HT-29 (cell line): Measurements from ENCODE around the gene NEGR1. TPM values are rescaled to one million over a fixed set of nuclear protein-coding genes. Genes with fewer than 3 reads are reported as not detected.

Source experiments
- DNase-seq: peaks from one replicate; pipeline ENCODE4 v3.0.0-alpha.2; 2015; ENCODE audit warnings: low spot score
- total RNA-seq: library from RNA; depleted of rRNA; stranded (reverse); fragments of >200 nt; shearing (Covaris generic); gene quantifications from 2 replicates; pipeline ENCODE4 v1.2.3, GENCODE V29; 2014

NEGR1 gene
- total RNA-seq, 1 experiment from 2014 or later: not detected

DNA sequence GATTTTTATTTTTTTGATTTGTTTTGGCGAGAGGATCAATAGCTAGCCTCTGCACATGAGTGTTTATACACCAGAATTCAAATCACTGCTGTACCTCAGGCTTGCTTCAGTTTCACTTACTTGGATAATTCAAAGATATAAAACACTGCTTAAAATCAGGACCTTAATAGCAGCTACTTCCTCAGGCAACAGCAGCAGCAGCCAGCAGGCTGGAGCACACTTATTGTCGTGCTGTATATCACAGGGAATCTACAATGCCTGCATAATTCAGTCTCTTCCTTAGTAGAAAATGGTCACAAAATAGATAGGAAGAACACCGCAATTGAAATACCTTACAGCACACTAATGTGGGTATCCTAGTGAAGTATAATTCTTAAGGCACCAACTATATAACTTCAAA lies 497.3 kb downstream of the NEGR1 start:
- no peak for DNase-seq

- no peak for DNase-seq
These were observed 498.1 kb downstream of the NEGR1 start for GRCh38 chr1:71784241-71784640.

DNA sequence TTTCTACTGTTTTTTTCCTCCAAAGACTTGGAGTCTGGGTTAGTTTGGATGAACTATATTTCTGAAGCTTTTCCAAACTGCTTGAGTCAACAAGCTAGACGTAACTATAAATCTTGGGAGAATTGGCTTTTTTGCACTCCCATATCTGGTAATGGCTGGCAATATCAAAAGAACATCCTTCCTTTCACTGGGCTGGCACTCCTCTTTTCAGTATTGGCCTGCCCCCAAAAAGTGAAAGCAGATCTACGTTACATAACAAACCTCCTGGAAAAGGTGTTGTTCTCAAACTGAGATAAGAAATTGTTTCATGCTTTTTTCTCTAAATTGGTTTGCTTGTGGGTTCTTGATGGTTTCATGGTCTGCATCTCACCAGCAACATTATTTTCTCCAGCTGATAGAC lies 499.3 kb downstream of the NEGR1 start:
- DNase-seq: no peak

DNA sequence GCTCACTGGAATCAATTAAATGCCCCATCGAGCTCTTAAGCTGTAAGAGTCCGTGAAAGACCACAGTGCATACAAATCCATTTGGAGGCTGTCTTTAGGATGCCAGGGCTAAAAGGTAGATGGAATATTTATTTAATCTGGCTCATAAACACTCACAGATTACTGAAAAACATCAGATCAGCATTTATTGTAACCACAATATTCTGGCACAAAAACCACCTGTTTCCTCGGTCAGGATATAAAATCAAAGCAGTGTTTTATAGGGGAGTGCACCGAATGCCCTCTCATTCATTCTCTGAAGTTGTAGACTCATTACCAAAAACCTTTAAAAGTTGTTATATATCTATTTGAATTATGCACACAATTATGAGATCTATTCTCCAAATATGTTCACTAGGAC lies 500.9 kb downstream of the NEGR1 start:
- DNase-seq: no peak

DNA sequence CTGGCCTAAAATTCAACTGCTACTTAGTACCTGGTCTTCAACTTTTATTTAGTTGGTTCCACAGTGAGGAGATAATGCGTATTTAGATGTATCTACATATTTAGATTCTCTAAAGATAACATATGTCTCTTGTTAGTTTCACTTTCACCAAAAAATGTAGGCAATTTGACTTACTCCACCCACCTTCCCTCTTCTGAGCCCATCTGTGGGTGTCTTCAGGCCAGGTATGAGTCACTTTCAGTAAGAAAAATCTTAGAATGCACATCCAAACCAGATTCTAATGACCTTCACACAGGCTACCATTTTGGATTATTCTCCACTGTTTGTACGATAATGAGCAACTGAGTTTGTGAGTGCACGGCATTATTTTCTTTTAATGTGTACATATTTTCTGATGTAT lies 501.7 kb downstream of the NEGR1 start:
- no peak for DNase-seq

GRCh38 chr1:71778940-71779339 lies 503.4 kb downstream of the NEGR1 start:
- DNase-seq: no peak

GRCh38 chr1:71777094-71777493 lies 505.2 kb downstream of the NEGR1 start:
- DNase-seq: no peak

GRCh38 chr1:71774705-71775104 lies 507.6 kb downstream of the NEGR1 start:
- DNase-seq: no peak

DNA sequence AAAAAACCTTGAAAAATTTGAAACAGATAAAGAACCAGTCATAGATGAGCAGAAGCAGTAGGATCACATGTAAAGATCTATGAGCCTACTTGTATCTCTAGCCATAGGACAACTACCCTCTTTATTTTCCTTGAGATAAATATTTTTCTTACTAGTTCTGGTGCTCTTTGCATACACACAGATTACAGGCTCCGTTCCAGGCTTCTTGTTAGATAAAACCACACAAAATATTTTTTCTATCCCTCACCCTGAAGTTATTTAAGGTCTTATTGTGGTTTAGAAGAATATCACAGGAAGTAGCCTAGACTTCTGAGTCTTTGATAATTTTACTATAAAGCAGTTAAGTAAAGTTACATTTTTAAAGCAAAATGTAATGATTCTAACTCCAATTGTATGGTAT lies 512.2 kb downstream of the NEGR1 start:
- no peak for DNase-seq

- no peak for DNase-seq
These were observed 515.6 kb downstream of the NEGR1 start for GRCh38 chr1:71766748-71767147.

GRCh38 chr1:71762514-71763255 lies 519.7 kb downstream of the NEGR1 start:
- DNase-seq: no peak

GRCh38 chr1:71755441-71755840 lies 526.9 kb downstream of the NEGR1 start:
- no peak for DNase-seq

DNA sequence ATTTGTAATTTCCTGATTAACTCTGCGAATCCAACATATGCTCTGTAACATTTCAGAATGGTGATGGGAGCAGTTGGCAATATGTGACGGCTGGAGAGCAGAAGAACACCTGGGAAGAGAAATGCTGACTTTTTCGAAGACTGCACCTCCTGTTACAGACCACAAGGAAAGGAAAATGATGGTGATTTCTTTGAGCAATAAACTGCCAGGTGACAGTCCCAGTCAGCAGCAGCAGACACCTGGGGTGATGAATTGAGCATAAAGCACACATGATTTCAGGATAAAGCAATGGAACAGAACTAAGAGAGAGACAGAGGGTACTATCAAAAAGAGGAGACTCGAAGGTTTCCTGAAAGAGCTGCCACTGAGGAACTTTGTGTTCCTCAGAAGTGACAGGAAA lies 528.6 kb downstream of the NEGR1 start:
- no peak for DNase-seq

GRCh38 chr1:71745326-71745725 lies 537.0 kb downstream of the NEGR1 start:
- no peak for DNase-seq

- DNase-seq: no peak
These were observed 538.5 kb downstream of the NEGR1 start for GRCh38 chr1:71743862-71744261.

GRCh38 chr1:71738910-71739309 lies 543.4 kb downstream of the NEGR1 start:
- DNase-seq: no peak

DNA sequence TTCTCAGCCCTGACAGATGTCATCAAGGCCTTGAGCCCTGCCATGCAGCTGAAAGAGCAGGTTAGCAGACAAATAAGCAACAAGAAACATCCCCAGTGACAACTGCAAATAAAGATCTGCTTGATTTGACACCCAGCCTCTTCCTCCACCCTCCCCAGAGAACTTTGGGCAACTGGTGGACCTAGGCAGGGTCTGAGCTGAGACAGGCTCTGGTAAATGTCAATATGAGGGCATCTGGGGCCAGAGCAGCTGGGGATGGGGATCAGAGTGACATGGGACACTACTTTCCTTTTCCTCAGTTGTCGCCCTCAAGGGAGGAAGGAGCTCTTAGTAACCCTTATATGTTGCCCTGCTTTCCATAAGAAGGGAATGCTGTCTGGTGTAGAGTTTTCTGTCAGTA lies 544.1 kb downstream of the NEGR1 start:
- DNase-seq: no peak

GRCh38 chr1:71737768-71738167 lies 544.6 kb downstream of the NEGR1 start:
- DNase-seq: no peak

DNA sequence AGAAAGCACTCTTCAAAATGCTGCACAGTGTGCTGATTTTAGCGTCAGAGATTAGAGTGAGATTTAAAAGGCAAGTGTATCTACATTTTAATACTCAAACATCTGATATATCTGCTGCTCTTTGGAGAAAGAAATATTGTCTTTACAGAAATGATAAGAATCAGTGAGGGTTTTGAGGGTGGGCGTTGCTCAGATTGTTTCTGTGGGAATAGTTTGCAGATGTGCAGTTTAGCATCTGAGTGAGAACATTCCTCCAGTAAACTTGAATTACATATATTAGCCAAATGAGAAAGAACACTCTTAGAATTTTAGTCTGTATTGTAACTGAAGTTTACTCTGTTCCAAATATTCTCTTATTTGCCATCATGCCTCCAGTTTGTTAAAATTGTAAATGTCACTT lies 549.2 kb downstream of the NEGR1 start:
- no peak for DNase-seq

GRCh38 chr1:71721532-71721931 lies 560.8 kb downstream of the NEGR1 start:
- DNase-seq: no peak

DNA sequence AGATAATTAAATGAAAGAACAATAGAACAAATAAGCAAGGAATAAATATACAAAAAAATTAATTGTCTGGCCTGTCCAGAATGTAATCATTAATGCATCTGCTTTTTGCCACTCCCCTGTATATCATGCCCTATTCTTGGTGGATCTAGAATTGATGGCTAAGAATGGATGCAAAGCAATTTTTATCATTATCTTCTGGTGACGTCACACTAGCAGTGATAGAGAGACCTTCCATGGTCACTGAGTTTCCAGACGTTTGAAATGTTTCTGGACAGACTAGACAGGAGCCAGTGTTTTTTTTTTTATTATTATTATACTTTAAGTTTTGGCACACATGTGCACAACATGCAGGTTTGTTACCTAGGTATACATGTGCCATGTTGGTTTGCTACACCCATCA lies 563.0 kb downstream of the NEGR1 start:
- DNase-seq: no peak

DNA sequence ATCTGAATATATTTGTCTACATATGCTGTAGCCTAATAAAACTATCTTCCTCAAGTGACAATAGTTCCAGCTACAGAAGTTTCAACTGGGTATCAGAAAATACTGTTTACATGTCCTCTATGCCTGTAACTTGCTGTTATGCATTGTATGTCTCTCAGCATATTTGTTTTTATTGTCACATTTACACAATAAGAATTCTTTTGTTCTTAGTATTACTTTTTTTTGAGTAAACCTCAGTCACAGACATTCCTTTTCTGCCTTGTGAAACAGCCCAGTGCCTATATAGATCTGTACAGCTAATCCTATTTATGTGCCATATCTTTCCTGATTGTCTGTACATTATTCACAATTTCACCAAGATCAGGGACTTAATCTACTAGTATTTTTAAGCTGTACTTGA lies 565.2 kb downstream of the NEGR1 start:
- DNase-seq: no peak

DNA sequence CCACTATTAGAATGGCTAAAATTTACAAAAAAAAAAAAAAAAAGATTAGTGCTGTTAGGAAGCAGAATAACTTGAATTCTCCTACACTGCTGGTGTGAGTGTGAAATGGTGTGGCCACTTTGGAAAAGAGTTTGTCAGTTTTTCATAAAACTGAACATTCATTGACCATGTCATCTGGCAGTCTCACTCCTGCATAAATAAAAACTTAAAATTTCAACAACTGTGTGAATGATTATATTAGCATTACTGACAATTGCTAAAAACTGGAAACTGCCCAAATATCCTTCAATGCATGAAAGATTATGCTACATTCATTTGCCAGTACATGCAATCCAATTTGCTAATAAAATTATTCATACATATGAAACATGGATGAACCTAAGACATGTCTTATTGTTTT lies 570.9 kb downstream of the NEGR1 start:
- DNase-seq: no peak

GRCh38 chr1:71706029-71706671 lies 576.2 kb downstream of the NEGR1 start:
- no peak for DNase-seq
